ENCODE results near the gene TBC1D25. TPM values are rescaled to one million over a fixed set of nuclear protein-coding genes. Genes with fewer than 3 reads are reported as not detected.

The TBC1D25 gene
- total RNA-seq, 4 donors from 2014 or later, result 9.9 to 15.9 (median 12.2) TPM

GRCh38 chrX:48531358-48531959 is 8.1 kb upstream of the TBC1D25 start:
- no peaks in the 10 kb centered on the region for H3K4me1 ChIP-seq
- no peaks in the 10 kb centered on the region for H3K27me3 ChIP-seq
- no peak overlapping the region for H3K4me3 ChIP-seq
- no peak for TF ChIP-seq CTCF (IDR thresholded peaks at IDR 0.05)
- no peak for TF ChIP-seq EP300 (IDR thresholded peaks at IDR 0.05)
- peaks cover 0 to 23% (median 0%) of the 10 kb centered on the region in 3 donors for H3K36me3 ChIP-seq
- H3K9me3 ChIP-seq, result no peaks in the 10 kb centered on the region
- peak overlapping the region in 3 of 4 donors; percentile 26 to 72 (median 34) for H3K27ac ChIP-seq
- DNase-seq (ENCODE audit: low spot score in 2 of 2), result no peak
- 69% methylated on average over 4 to 5 of the region's 5 CpGs for WGBS, 2 donors

GRCh38 chrX:48532161-48532560 is 7.4 kb upstream of the TBC1D25 start:
- TF ChIP-seq CTCF (IDR thresholded peaks at IDR 0.05) (no peak), POLR2A (IDR thresholded peaks at IDR 0.05) (no peak), EP300 (IDR thresholded peaks at IDR 0.05) (no peak)
- H3K4me1 ChIP-seq, result no peaks in the 10 kb centered on the region
- H3K27me3 ChIP-seq, result no peaks in the 10 kb centered on the region
- peaks cover 0 to 17% (median 0%) of the 10 kb centered on the region in 3 donors for H3K36me3 ChIP-seq
- DNase-seq (ENCODE audit: low spot score in 2 of 2), result no peak
- 70 to 91% methylated on average over 1 of the region's 1 CpG for WGBS, 2 donors
- no peaks in the 10 kb centered on the region for H3K9me3 ChIP-seq
- peak overlapping the region in 3 of 4 donors; percentile 40 to 72 (median 67) for H3K27ac ChIP-seq
- H3K4me3 ChIP-seq, result no peak overlapping the region

- Histone ChIP-seq H3K27me3 (no peaks in the 10 kb centered on the region), H3K4me1 (no peaks in the 10 kb centered on the region), H3K9me3 (no peaks in the 10 kb centered on the region), H3K27ac (no peak overlapping the region), H3K36me3 (peaks cover 0 to 7% (median 0%) of the 10 kb centered on the region in 3 donors), H3K4me3 (no peak overlapping the region)
- WGBS, 2 donors, result 89 to 90% methylated on average over 3 of the region's 3 CpGs
- TF ChIP-seq POLR2A (IDR thresholded peaks at IDR 0.05), result no peak
- TF ChIP-seq EP300 (IDR thresholded peaks at IDR 0.05), result no peak
- TF ChIP-seq CTCF (IDR thresholded peaks at IDR 0.05), result no peak
- no peak for DNase-seq (ENCODE audit: low spot score in 2 of 2)
Observed at GRCh38 chrX:48533165-48533564, 6.3 kb upstream of the TBC1D25 start.

- TF ChIP-seq EP300 (IDR thresholded peaks at IDR 0.05) (no peak), POLR2A (IDR thresholded peaks at IDR 0.05) (no peak), CTCF (IDR thresholded peaks at IDR 0.05) (no peak)
- Histone ChIP-seq H3K27me3 (no peaks in the 10 kb centered on the region), H3K9me3 (no peaks in the 10 kb centered on the region), H3K4me1 (peaks cover 0 to 11% (median 2%) of the 10 kb centered on the region in 4 donors), H3K4me3 (peak overlapping the region in 3 of 4 donors; percentile 26 to 80 (median 66)), H3K36me3 (peaks cover 0 to 16% (median 0%) of the 10 kb centered on the region in 3 donors), H3K27ac (peak overlapping the region; percentile 92 to 97 (median 95))
- DNase-seq (ENCODE audit: low spot score in 2 of 2), result no peak
- WGBS, 2 donors, result 80 to 82% methylated on average over 6 to 23 of the region's 23 CpGs
Observed at GRCh38 chrX:48538641-48539344, 721 bp upstream of the TBC1D25 start.

- TF ChIP-seq CTCF (IDR thresholded peaks at IDR 0.05), result no peak
- no peak for TF ChIP-seq POLR2A (IDR thresholded peaks at IDR 0.05)
- TF ChIP-seq EP300 (IDR thresholded peaks at IDR 0.05), result no peak
- WGBS, 2 donors, result 9 to 45% methylated on average over 12 of the region's 12 CpGs
Observed at GRCh38 chrX:48540028-48540375, 488 bp downstream of the TBC1D25 start.

More at GRCh38 chrX:48540028-48540375, 488 bp downstream of the TBC1D25 start:
- H3K4me1 ChIP-seq, result peaks cover 0 to 11% (median 2%) of the 10 kb centered on the region in 4 donors
- peak overlapping the region; percentile 55 to 80 (median 72) for H3K4me3 ChIP-seq
- peaks cover 0 to 25% (median 0%) of the 10 kb centered on the region in 3 donors for H3K36me3 ChIP-seq
- no peaks in the 10 kb centered on the region for H3K27me3 ChIP-seq
- peak; percentile 20 to 52 for DNase-seq (ENCODE audit: low spot score in 2 of 2)
- H3K27ac ChIP-seq, result peak overlapping the region; percentile 92 to 97 (median 95)
- H3K9me3 ChIP-seq, result no peaks in the 10 kb centered on the region
